HG03060 (cell line): ENCODE measurements around the gene KCNIP1.

Experiments
- ATAC-seq: cut with Tn5 transposase; IDR thresholded peaks from one replicate; pipeline ENCODE4 v1.9.1; 2021; ENCODE audit warnings: low read depth, moderate number of reproducible peaks; ENCODE audit not compliant: unreplicated experiment

The KCNIP1 gene

DNA sequence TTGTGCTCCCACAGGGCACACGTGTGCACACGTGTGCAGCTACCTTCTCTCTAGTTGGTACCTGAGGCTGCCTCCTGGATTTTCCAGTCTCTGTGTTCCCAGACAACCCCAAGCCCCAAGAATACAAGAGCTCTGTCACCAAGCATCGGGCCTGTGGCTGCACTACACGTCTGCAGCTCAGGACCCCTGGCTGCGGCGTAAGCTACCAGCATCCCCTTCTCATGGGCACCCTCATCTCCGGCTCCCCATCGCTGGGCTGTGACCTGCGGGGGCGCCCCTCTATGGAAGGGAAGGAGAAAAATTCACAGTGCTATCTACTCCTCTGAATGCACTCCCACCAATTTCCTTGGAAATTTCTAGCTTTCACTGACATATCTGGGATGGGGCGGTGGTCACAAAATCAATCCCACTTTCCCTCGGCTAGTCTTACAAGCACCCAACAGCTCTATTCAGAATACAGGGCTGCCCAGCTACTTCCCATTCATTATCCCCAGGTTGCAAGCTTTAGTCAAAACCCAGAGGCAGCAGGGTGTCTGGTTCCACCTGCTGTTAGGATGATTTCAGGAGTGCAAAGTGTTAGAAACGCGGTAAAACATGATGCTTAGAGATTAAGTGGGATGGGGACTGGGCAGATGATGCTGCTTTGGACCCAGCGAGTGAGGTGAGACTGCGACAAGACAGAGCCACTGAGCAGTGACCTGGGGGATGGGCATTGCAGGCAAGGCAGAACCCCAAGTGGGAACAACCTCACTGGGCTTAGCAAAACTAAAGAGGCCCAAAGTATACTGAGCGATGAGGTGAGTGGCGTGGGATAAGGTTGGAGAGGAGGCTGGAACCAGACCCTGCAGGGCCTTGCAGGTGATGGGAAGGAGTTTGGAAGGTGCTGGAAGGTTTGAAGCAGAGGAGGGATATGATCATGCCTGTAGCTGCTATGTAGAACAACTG, 121.7 kb downstream of the KCNIP1 start:
- no peak for ATAC-seq

DNA sequence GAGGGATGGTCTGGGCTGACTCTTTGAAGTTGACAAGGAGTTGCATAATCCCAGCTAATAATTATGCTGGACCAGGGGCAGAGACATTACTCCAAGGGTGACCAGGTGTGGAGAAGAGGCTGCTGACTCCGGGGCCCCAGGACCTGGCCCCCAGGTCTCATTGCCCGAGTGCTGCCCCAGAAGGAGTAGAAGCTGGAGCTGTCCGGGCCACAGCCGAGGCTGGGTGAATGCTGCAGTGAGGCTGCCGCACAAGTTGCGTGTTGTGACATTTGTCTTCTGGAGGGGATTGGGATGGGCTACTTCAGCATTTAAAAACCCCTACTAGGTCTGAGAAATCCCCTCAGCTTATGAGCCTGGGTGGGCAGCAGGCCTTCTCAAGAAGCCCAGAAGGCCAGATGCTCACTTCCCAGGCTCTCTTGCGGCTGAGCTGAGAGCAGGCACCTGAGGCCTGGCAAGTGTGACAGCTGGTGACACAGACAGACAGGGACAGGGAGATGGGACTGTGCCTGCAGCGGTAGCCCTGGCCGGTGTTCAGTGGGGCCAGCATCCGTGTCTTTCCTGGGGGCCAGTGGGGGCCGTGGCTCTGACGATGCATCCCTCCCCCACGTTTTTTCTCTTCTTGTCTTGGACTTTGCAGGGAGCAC, 122.8 kb downstream of the KCNIP1 start:
- ATAC-seq = no peak

DNA sequence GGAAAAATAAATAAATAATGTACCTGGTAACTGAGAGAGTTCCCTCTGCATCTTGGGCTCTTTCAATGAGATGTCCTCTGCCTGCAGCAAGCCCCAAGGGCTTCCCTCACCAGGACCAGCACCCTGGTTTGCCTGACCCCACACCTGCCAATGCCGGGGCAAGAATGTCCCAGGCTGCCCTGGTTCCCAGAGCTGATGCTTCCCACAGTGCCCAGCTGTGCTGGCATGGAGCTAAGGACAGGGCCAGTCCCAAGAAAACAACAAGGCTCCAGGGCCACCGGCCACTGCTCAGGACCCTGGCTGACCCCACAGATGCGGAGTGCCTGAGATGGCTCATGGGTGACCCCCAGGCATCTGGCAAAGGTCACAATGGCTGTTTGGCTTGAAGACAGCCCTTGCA, 123.5 kb downstream of the KCNIP1 start:
- no peak for ATAC-seq

DNA sequence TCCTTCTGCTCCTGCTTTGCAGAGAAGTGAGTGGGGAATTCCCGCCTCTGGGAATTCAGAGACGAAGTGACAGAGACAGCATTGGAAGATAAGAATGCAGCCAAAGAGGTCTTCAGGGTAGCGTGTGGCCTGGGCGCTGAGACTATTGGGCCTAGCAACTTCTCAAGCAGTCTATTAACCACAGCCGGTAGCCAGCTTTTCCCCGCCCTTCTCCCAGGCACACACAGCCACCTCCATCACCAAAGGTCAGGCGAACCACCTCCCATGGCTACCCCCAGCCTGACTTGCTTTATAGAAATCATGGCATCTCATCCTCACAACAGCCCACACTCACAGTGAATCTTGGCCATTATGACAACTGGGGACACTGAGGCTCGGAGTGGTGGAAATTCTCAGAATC, 124.2 kb downstream of the KCNIP1 start:
- no peak for ATAC-seq

DNA sequence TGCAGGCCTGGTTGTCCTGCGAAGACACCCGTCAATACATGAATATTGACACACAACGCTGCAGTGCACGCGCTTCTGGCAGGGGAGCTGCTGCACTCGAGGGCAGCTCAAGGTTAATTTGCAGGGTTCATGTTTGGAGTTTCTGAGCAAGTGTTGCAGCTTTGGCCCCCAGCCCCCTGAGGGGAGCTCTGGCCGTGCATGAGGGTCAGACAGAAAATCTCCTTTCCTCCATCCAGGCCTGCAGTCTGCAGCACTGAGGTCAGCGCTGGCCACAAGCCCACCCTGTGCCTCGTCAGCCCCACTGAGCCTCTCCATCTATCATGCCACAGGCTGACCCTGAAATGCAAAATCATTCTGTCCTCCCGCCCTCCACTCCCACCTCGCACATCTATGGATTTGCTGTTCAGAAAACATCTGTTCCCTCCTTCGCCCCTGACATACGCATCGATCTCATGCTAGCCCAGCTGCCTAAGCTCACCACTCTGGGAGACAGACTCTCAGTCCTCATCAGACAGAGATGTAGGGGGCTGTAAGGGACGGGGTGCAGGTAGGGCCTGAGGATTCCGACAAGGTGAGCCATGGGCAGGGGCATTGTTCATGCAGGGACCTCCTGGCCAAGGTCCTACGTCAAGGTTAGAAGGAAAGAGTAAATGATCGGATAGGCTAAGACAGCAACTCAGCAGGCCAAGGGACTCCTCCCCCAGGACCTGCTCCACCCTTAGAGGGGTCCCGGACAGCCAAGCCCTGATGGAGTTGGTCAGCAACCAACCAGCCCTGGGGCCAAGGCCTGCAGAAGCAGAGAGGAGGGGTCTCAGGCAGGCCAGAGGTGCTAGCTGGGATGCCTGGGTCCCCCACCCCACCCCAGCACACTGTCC, 125.1 kb downstream of the KCNIP1 start:
- ATAC-seq = no peak

DNA sequence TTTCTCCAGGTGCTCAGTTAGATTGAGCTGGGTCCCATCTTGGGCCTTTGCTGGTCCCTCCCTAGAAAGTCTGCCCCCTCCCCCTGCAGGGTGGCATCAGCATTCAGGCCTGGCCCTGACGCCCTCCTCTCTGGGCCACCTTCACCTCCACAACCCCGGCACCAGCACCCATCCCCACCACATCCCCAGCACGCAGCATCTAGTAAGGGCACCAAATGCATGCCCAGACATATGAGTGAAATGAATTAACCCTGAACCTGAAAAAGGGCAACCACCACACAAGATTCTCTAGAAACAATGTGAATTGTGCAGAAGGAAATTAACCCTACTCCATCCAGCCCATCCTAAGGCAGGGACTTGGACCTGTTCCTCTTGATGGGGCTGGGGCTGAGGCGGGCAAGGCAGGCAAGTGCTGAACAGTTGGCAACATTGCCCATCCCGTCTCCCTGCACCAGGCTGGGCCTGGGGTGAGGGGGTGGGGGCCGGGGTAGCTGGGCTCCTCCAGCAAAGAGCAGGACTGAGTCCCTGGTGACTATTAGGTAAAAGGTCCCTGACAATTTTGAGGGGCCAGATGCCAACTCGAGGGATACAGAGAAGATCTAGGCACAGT, 125.9 kb downstream of the KCNIP1 start:
- no peak for ATAC-seq

DNA sequence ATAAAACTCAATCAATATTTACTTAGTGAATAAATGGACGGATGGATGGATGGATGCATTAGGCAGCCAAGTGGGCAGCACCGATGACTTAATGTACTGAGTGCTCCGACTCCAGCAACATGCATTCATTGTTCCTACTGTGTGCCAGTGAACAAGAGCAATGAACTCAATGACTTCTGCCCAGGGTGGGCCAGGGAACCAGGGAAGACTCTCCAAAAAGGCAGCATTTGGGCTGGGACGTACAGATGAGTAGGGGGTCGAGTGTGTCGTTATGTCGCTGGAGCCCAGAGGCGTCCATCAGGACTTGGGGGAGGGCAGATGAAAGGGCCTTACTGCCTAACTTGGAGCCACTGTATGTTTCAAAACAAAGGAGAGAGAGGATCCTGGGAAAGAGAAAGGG, 126.4 kb downstream of the KCNIP1 start:
- ATAC-seq = no peak

DNA sequence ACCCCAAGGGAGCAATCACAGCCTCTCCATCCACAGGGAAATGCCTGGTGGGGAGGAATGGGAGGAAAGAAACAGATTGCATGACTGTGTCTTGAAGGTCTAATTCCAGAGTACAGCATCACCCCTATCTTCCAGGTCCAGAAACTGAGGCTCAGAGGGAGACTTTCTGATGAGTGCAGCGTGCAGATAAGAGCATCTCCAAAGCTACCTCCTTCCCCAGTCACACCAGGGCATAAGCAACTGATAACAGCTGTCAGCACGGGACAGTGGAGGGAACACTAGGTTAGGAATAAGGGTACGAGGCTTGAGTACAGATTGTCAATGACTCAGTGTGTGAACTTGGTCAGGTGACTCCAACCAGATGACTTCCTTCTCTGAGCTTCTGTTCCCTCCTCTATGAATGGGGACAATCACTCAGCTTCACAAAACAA, 126.9 kb downstream of the KCNIP1 start:
- ATAC-seq = no peak

DNA sequence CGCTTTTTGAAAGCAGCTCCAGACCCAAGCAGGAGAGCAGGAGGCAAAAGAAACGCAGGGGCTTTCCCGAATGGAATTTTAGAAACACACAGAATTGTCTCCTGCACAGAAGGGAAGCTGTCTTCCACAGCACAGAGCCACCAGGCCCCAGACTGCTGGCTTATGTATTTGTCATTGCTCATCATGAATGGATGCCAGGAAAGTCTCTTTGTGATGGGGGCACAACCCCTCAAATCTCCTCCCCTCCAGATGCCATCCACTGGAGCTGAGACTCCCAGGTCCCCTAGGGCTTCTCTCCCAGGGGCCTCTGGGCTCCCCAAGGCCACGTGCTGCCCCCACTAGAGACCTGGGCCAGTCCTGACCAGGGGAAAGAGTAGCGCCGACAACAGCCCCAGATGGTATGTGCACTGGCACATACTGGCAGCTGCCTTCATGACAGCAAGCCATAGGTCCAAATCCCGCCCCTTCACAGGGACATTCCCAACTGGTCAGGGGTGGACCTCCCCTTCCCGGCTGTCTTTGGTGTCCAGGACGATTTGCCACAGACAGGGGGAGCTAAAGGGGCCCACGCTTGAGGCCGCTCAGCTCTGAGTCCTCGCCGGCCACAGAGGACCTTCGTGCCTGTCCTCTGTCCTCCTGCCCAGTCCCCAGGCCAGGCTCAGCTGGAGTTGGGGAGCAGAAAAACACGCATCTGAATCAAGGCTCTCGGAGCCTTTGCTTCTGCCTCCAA, 127.8 kb downstream of the KCNIP1 start:
- no peak for ATAC-seq

DNA sequence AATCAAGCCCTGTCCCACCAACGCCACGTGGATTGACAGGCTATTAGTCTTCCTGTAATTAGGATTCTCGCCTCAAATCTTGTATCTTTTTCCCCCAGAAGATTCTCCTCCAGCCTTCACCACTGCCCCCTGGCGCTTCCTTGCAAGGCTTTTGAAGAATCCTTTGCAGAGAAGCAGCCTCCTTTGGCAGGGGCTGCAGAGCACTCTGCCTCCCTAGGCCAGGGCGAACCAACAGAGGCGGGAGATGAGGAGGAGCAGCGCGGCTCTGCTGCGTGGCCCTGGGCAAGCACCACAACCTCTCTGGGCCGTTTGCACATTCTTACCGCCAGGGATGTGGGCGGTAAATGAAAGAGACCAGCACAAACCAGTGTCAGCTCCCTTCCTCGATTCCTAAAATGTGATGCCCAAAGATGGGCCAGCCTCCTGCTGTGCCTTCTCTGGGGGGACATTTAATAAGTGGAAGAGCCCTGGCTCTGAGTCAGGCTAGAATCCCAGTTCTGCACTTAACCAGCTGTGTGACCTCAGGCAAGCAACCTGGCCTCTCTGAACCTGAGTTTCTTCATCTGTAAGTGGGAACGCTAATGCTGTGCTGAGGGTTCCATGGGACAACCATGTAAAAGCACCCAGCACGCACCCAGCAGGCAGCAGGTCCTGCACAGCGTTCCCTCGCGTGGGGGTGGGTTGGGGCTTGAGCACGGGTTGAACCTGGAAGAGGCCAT, 128.6 kb downstream of the KCNIP1 start:
- no peak for ATAC-seq

DNA sequence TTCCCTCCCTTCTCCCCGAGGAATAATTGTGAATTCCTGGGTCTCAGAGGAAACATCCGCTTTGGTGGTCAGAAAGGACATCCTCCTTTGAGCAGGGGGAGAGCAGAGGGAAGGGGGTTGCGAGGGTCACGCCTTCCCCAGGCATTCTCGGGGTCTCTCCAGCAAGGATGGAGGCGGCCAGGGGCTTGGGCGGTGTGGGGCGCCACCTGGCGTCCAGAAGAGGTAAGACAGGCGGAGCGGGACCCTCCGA, 129.1 kb downstream of the KCNIP1 start:
- no peak for ATAC-seq

DNA sequence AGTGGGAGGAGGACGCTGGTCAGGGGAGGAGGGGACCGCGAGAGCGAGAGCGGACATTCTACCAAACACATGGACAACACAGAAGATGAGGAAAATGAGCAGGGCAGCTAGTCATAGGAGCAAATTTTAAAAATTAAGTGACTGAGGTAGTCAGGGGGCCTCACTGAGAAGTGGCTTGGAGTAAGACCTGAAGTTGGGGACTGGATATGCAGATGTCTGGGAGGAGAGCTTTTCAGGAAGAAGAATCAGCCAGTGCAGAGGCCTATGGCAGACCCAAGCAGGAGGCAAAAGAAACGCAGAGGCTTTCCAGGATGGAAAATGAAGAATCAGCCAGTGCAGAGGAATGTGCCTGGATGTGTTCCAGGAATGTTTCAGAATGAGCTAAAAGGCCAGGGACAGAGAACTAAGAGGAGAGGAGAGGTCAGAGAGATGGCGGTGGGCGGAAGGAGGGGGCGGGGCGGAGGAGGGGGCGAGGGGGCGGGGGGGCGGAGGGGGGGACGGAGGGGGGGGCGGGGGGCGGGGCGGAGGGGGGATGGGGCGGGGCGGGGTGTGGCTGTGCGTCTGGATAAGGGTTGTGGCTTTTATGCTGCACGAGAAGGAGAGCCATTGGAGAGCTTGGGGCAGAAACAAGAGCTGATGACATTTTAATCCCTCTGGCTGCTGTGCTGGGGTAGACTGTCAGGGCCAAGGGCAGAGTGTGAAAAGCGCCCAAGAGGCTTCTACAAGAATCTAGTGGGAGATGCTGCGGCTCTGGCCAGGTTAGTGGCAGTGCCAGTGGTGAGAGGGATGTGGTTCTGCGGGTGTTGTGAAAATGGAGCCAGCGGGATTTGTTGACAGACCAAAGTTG, 129.6 kb downstream of the KCNIP1 start:
- no peak for ATAC-seq

DNA sequence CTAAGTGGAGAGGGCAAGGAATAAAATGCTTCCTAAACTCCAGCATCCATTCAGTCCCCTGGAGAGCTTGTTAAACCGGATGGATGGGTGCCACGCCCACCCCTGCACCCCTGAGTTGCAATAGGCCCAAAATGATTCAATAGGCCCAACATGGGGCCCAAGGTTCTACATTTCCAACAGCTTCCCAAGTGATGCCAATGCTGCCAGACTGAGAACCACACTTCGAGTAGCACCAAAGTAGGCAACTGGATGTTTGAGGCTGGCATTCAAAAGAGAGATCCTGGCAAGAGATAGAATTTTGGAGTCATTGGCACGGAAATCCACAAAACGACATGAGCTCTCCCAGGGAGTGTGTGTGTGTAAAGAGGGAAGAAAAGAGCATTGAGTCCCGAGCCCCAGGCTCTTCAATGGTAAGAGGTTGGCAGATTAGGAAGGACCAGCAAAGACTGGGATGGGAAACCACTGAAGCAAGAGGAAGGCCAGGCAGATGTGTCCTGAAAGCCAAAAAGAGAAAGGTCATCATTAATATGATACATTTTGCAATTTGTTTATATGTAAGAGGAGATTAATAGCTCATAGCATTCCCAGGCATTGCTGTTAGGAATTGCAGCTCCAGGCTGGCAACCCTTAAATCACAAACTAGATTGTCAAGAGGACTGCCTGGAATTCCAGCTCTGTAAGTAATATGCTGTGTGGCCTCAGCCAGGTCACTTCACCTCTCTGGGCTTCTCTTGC, 130.6 kb downstream of the KCNIP1 start:
- no peak for ATAC-seq

DNA sequence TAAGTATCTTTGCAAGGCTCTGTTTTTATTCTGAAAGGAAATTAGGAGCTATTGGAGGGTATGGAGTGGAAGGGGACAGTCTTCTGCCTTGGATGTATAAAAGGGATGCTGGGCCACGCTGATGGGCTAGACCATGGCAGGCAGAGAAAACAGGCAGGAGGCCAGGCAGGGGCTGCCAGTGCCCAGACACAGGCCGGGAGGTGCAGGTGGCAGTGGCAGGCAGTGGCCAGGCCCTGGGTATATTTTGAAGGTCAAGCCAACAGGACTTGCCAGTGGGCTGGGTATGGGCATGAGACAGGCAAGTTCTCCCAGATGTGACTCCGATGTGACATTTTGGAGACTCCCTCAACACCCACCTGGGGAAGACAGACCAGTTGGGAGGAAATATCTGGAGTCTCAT, 131.9 kb downstream of the KCNIP1 start:
- no peak for ATAC-seq

DNA sequence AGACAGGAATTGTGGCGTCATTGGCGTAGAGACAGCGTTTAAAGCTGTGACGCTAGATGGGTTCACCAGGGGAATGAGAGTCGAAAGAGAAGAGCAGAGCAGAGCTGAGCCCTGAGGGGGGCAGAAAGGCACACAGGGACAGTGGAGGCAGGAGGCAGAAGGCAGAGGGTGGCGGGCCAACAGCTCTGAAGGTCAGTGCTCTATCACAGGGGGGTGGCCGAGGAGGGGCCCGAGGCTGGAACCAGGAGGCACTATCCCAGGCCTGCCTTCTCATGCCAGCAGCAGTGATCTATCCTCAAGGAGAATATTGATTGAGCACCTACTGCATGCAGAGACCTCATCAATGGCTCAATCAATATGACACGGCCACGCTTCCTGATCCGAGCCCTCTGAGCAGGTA, 132.4 kb downstream of the KCNIP1 start:
- ATAC-seq = no peak

DNA sequence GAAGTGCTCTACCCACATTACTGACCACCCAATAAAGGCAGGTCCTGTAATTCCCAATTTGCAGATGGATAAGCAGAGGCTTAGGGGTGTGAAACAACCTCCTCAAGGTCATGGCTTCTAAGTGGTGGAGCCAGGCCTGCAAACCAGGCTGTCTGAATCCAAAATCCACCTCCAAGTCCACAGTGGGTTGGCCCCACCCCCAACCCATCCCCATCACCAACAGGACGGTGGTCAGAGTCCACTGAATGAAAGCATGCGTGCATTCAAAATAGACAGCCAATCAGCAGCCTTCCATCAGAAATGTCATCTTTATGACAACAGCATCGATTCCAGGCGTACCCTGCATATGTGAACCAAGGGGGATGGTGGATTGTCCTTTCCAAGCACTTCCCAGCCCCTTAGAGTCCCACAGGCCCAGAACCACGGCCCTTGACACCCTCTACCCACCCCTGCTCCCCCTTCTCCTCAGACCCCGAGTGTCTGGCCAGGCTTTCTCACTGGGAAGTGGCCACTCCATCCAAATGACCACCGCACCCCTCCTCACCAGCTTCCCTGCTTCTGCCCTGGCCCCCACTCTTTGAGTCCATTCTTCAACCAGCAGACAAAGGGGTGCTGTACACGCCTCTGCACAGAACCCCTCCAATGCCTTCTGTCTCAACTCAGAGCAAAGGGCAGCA, 133.1 kb downstream of the KCNIP1 start:
- ATAC-seq = no peak

DNA sequence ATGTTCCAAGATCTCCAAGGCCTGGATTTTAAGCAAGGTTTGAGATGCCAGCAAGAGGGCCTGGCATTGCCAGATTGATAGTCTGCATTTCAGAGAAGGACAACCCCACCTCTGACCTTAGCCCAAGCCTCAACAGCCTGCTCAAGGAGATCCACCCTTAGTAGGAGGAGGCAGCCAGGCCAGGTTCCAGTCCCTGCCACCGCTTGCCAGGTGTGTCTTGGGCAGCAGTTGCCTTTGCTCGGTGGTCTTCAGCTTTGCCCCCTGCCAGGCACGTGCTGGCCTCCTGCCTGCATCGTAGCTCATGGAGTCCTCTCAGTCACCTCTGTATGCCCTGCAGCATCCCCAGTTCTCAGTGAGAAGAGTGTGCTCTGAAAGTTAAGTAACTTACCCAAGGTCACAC, 134.2 kb downstream of the KCNIP1 start:
- no peak for ATAC-seq
